Measurements from ENCODE around the gene OPCML.

GRCh38 chr11:133230431-133230830 is 301.9 kb downstream of the OPCML start:
- TF ChIP-seq CTCF (optimal IDR thresholded peaks at IDR 0.05 in 1 of 3, IDR thresholded peaks at IDR 0.05 in 1 of 3, conservative IDR thresholded peaks at IDR 0.05 in 1 of 3; ENCODE audit: extremely low read depth in 1 of 3, insufficient read depth in 2 of 3, low read length in 3 of 3) (no peak), EZH2 (IDR thresholded peaks at IDR 0.05; ENCODE audit: low read length) (no peak)

All from keratinocyte (primary cell).